RWPE2 (cell line): Measurements from ENCODE around the gene TAF12.

ENCODE experiments used
- ATAC-seq: fragments of 200-7000 bp; cut with Tn5 transposase; 3 replicates; pipeline ENCODE4 v1.9.1; 2021; ENCODE audit warnings: low read depth
- DNase-seq: peaks from one replicate; pipeline ENCODE4 v3.0.0-alpha.2; 2020; ENCODE audit warnings: low spot score
- H3K27ac ChIP-seq: fragments of 450-650 bp; 2 replicates; pipeline ENCODE4 v1.5.1; 2017; ENCODE audit warnings: mild to moderate bottlenecking; ENCODE audit not compliant: poor library complexity, severe bottlenecking
- H3K27me3 ChIP-seq: fragments of 250-450 bp; sonication (Bioruptor Pico); 2 replicates; pipeline ENCODE4 v1.5.1; 2021; ENCODE audit warnings: mild to moderate bottlenecking, moderate library complexity; ENCODE audit not compliant: insufficient read depth, poor library complexity, severe bottlenecking
- H3K36me3 ChIP-seq: fragments of 250-450 bp; sonication (Bioruptor Pico); 2 replicates; pipeline ENCODE4 v1.5.1; 2020; ENCODE audit warnings: low read depth, mild to moderate bottlenecking, moderate library complexity
- H3K4me1 ChIP-seq: fragments of 250-450 bp; sonication (Bioruptor Pico); 2 replicates; pipeline ENCODE4 v1.5.1; 2021; ENCODE audit warnings: mild to moderate bottlenecking, moderate library complexity; ENCODE audit not compliant: insufficient read depth, poor library complexity, severe bottlenecking
- H3K4me3 ChIP-seq: fragments of 250-450 bp; sonication (Bioruptor Pico); 2 replicates; pipeline ENCODE4 v1.5.1; 2021; ENCODE audit warnings: mild to moderate bottlenecking, moderate library complexity; ENCODE audit not compliant: severe bottlenecking
- H3K9me3 ChIP-seq: fragments of 250-450 bp; sonication (Bioruptor Pico); 2 replicates; pipeline ENCODE4 v1.5.1; 2021; ENCODE audit warnings: mild to moderate bottlenecking, moderate library complexity; ENCODE audit not compliant: severe bottlenecking
- TF ChIP-seq, protein P1 (sequence below): fragments of 450-650 bp; IDR thresholded peaks from one replicate; pipeline ENCODE4 v1.5.1; 2017; ENCODE audit warnings: mild to moderate bottlenecking, moderate library complexity; ENCODE audit not compliant: poor library complexity, severe bottlenecking

TAF12 gene

DNA sequence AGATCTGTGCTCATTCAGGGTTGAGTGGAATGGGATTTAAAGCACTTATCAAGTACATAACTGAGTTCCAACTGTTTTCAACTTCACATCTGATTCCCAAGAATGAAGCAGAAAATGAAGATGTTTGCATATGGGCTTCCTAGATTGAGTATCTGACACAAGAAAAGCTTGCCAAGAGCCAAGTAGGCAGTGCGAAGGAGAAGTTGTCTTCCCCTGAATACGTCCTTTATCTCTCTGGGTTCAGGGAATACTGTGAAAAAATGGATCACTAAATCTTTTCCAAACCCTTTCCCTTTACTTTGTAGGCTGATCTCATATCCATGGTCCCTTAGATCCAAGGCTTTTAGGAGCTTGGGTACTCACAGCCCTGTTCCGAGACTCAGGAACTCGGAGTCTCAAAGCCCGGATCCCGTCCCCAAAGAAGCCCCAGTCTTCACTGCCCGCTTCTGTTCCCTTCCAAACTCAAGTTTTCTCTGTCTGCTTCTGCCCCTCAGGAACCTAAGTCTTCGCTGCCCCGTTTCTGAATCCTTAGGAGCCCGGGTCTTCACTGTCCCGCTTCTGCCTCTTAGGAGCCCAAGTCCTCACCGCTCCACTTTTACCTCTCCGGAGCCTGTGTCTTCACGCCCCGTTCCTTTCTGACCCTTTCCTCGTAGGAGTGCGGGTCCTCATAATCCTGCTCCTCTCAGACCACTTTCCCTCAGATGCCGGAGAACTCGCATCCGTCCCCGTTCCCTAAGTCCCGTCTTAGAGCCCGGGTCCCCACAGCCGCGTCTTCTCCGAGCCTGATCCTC lies 616 bp downstream of the TAF12 start:
- Histone ChIP-seq H3K4me1 (peaks cover 3% of the 10 kb centered on the region), H3K27ac (peak overlapping the region; percentile 84), H3K9me3 (no peaks in the 10 kb centered on the region), H3K27me3 (no peaks in the 10 kb centered on the region), H3K36me3 (peaks cover 6% of the 10 kb centered on the region), H3K4me3 (peak overlapping the region; percentile 64)
- DNase-seq (no peak), ATAC-seq (peak; percentile 48)
- TF ChIP-seq, protein P1, sequence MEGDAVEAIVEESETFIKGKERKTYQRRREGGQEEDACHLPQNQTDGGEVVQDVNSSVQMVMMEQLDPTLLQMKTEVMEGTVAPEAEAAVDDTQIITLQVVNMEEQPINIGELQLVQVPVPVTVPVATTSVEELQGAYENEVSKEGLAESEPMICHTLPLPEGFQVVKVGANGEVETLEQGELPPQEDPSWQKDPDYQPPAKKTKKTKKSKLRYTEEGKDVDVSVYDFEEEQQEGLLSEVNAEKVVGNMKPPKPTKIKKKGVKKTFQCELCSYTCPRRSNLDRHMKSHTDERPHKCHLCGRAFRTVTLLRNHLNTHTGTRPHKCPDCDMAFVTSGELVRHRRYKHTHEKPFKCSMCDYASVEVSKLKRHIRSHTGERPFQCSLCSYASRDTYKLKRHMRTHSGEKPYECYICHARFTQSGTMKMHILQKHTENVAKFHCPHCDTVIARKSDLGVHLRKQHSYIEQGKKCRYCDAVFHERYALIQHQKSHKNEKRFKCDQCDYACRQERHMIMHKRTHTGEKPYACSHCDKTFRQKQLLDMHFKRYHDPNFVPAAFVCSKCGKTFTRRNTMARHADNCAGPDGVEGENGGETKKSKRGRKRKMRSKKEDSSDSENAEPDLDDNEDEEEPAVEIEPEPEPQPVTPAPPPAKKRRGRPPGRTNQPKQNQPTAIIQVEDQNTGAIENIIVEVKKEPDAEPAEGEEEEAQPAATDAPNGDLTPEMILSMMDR: no peak

GRCh38 chr1:28640766-28641165 lies 2.1 kb downstream of the TAF12 start:
- TF ChIP-seq, protein P1: peak; percentile 58
- no peak overlapping the region for H3K27ac ChIP-seq
- DNase-seq (no peak), ATAC-seq (0 out of 3 replicates have a peak, but pooled peaks have one; percentile 30)
- H3K4me3 ChIP-seq: no peak overlapping the region
- peaks cover 6% of the 10 kb centered on the region for H3K36me3 ChIP-seq
- no peaks in the 10 kb centered on the region for H3K27me3 ChIP-seq
- H3K9me3 ChIP-seq: no peaks in the 10 kb centered on the region
- H3K4me1 ChIP-seq: peaks cover 3% of the 10 kb centered on the region

DNA sequence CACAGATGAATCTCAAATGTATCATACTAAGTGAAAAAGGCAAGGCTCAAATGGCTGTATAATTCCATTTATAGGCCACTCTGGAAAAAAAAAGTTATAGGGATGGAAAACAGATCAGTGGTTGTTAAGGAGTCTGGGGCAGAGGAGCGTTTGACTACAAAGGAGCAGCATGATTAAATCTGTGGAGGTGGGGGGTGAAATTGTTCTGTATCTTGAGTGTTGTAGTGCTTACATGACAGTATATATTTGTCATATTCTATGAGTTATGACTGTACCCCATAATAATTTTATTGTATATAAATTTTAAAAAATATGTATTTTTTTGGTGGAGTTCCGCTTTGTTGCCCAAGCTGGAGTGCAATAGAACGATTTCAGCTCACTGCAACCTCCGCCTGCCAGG lies 10.3 kb downstream of the TAF12 start:
- H3K27ac ChIP-seq: no peak overlapping the region
- TF ChIP-seq, protein P1: no peak

DNA sequence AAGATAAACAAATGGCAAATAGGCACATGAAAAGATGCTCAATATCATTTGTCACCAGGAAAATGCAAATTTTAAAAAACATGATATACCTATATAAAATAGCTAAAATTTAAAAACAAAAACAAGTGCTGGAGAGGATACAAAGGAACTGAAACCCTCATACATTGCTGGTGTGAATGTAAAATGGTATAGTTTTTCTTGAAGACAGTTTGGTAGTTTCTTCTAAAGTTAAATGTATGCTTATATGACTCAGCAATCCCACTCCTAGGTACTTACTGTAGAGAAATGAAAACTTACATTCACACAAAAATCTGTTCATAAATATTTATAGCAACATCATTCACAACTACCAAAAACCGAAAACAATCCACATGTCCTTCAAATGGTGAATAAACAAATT lies 11.2 kb downstream of the TAF12 start:
- TF ChIP-seq, protein P1: no peak
- ATAC-seq: no peak
- H3K27ac ChIP-seq: no peak overlapping the region

More for the DNA sequence above, 10.3 kb downstream of the TAF12 start:
- no peak for ATAC-seq
- H3K4me1 ChIP-seq: no peaks in the 10 kb centered on the region
- DNase-seq: no peak
- H3K27me3 ChIP-seq: no peaks in the 10 kb centered on the region
- H3K9me3 ChIP-seq: peaks cover 3% of the 10 kb centered on the region
- H3K4me3 ChIP-seq: no peak overlapping the region
- H3K36me3 ChIP-seq: no peaks in the 10 kb centered on the region

GRCh38 chr1:28613175-28613574 lies 29.7 kb downstream of the TAF12 start:
- ATAC-seq (no peak), DNase-seq (no peak)
- Histone ChIP-seq H3K36me3 (peaks cover 76% of the 10 kb centered on the region), H3K27me3 (no peaks in the 10 kb centered on the region), H3K9me3 (no peaks in the 10 kb centered on the region), H3K27ac (no peak overlapping the region), H3K4me3 (no peak overlapping the region), H3K4me1 (no peaks in the 10 kb centered on the region)
- TF ChIP-seq, protein P1: no peak

More for the DNA sequence above, 11.2 kb downstream of the TAF12 start:
- DNase-seq: no peak
- H3K4me3 ChIP-seq: no peak overlapping the region
- no peaks in the 10 kb centered on the region for H3K36me3 ChIP-seq
- no peaks in the 10 kb centered on the region for H3K27me3 ChIP-seq
- H3K9me3 ChIP-seq: peaks cover 3% of the 10 kb centered on the region
- H3K4me1 ChIP-seq: no peaks in the 10 kb centered on the region
